Panc1 (cell line): ENCODE results near the gene ZNF804A.

ENCODE experiments used
- POLR2AphosphoS5 ChIP-seq: IDR thresholded peaks from 2 replicates; pipeline ENCODE4 v1.6.1; 2012; ENCODE audit warnings: mild to moderate bottlenecking, low read depth, low read length, moderate library complexity
- SIN3A ChIP-seq: IDR thresholded peaks from 2 replicates; pipeline ENCODE4 v1.6.1; 2012; ENCODE audit warnings: low read depth, mild to moderate bottlenecking, low read length, moderate library complexity, borderline replicate concordance; ENCODE audit not compliant: insufficient read depth
- TCF7L2 ChIP-seq: IDR thresholded peaks from 2 replicates; pipeline ENCODE4 v1.6.1; 2011; ENCODE audit warnings: mild to moderate bottlenecking, low read depth, low read length, inconsistent platforms
- TF ChIP-seq, protein P1 (sequence below): fragments of 450-650 bp; IDR thresholded peaks from 2 replicates; pipeline ENCODE4 v1.5.1; 2017; ENCODE audit warnings: mild to moderate bottlenecking
- TF ChIP-seq, protein P2 (sequence below), 2 experiments: IDR thresholded peaks; 2 replicates each; pipeline ENCODE4 v1.6.1; 2011 to 2012; ENCODE audit warnings: low read depth in 2 of 2, control low read depth in 1 of 2, low read length in 1 of 2, mild to moderate bottlenecking in 1 of 2, moderate library complexity in 1 of 2; ENCODE audit not compliant: insufficient read depth in 1 of 2

DNA sequence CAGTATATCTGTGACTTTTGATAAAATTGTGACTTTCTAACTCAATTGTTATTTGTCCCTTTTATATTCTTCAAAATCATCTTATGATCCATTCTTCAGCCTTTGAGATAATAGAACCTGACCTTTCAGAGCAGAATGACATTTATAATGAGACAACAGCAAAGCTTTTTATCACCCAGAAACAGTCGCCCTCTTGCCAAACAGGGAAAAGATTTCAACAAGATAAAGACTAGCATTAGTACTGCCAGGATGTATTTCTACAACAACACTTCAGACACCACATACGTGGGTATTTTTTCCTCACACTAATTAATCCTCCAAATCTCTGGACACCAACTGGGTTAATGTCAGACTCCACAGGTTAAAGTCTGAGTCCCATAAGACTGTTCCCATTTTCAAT is 249.0 kb downstream of the ZNF804A start:
- TF ChIP-seq POLR2AphosphoS5 (no peak), SIN3A (no peak), TCF7L2 (no peak)
- TF ChIP-seq, protein P1, sequence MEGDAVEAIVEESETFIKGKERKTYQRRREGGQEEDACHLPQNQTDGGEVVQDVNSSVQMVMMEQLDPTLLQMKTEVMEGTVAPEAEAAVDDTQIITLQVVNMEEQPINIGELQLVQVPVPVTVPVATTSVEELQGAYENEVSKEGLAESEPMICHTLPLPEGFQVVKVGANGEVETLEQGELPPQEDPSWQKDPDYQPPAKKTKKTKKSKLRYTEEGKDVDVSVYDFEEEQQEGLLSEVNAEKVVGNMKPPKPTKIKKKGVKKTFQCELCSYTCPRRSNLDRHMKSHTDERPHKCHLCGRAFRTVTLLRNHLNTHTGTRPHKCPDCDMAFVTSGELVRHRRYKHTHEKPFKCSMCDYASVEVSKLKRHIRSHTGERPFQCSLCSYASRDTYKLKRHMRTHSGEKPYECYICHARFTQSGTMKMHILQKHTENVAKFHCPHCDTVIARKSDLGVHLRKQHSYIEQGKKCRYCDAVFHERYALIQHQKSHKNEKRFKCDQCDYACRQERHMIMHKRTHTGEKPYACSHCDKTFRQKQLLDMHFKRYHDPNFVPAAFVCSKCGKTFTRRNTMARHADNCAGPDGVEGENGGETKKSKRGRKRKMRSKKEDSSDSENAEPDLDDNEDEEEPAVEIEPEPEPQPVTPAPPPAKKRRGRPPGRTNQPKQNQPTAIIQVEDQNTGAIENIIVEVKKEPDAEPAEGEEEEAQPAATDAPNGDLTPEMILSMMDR = no peak
- TF ChIP-seq, protein P2, sequence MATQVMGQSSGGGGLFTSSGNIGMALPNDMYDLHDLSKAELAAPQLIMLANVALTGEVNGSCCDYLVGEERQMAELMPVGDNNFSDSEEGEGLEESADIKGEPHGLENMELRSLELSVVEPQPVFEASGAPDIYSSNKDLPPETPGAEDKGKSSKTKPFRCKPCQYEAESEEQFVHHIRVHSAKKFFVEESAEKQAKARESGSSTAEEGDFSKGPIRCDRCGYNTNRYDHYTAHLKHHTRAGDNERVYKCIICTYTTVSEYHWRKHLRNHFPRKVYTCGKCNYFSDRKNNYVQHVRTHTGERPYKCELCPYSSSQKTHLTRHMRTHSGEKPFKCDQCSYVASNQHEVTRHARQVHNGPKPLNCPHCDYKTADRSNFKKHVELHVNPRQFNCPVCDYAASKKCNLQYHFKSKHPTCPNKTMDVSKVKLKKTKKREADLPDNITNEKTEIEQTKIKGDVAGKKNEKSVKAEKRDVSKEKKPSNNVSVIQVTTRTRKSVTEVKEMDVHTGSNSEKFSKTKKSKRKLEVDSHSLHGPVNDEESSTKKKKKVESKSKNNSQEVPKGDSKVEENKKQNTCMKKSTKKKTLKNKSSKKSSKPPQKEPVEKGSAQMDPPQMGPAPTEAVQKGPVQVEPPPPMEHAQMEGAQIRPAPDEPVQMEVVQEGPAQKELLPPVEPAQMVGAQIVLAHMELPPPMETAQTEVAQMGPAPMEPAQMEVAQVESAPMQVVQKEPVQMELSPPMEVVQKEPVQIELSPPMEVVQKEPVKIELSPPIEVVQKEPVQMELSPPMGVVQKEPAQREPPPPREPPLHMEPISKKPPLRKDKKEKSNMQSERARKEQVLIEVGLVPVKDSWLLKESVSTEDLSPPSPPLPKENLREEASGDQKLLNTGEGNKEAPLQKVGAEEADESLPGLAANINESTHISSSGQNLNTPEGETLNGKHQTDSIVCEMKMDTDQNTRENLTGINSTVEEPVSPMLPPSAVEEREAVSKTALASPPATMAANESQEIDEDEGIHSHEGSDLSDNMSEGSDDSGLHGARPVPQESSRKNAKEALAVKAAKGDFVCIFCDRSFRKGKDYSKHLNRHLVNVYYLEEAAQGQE (IDR thresholded peaks at IDR 0.05; ENCODE audit: insufficient read depth in 1 of 2, low read depth in 2 of 2, low read length in 1 of 2) = no peak
